Measurements from ENCODE around the gene TUBA3C. TPM values are rescaled to one million over a fixed set of nuclear protein-coding genes. Genes with fewer than 3 reads are reported as not detected.
A peak's percentile ranks its signal among the peaks of the same experiment; 100 is the strongest.
"Not testable (repeated sequence)": the region's sequence is repeated elsewhere in the genome, so short reads cannot be mapped to it uniquely, and the experiment has no call there.

TUBA3C gene
- total RNA-seq, 1 donor from 2014 or later: not detected

DNA sequence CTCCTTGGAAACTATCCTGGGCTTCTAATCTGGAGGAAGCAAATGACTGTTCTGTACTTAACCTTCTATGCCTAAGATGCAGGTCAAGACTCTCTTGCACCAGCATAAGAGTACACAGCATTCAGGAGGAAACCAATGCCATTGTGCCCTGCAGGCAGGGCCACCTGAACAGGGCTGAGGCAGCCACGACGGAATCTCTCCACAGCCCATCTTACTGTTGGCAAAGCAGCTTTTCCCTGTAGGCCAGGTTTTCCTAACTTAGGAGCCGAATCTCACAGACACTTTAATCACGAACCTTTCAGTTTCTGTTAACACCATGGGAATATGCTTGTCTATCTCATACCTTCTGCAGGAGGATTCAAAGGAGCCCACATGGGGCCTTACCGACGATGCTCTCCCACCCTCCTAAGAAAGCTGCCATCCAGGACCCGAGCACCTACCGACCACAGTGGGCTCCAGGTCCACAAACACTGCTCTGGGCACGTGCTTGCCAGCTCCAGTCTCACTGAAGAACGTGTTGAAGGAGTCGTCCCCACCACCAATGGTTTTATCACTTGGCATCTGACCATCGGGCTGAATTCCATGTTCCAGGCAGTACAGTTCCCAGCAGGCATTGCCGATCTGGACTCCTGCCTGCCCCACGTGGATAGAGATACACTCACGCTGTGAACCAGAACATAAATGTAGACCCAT, 2.6 kb downstream of the TUBA3C start:
- DNase-seq (no peak), ATAC-seq (no peak)
- intact Hi-C loops (cut with DNase I): no loop called here
- no peak overlapping the region for H3K27ac ChIP-seq
- no peaks in the 10 kb centered on the region for H3K36me3 ChIP-seq
- no peaks in the 10 kb centered on the region for H3K27me3 ChIP-seq (ENCODE audit: low read depth)
- no peak for TF ChIP-seq CTCF (IDR thresholded peaks at IDR 0.05)
- no peak overlapping the region for H3K4me3 ChIP-seq
- H3K4me1 ChIP-seq: no peaks in the 10 kb centered on the region
- H3K9me3 ChIP-seq: no peaks in the 10 kb centered on the region

DNA sequence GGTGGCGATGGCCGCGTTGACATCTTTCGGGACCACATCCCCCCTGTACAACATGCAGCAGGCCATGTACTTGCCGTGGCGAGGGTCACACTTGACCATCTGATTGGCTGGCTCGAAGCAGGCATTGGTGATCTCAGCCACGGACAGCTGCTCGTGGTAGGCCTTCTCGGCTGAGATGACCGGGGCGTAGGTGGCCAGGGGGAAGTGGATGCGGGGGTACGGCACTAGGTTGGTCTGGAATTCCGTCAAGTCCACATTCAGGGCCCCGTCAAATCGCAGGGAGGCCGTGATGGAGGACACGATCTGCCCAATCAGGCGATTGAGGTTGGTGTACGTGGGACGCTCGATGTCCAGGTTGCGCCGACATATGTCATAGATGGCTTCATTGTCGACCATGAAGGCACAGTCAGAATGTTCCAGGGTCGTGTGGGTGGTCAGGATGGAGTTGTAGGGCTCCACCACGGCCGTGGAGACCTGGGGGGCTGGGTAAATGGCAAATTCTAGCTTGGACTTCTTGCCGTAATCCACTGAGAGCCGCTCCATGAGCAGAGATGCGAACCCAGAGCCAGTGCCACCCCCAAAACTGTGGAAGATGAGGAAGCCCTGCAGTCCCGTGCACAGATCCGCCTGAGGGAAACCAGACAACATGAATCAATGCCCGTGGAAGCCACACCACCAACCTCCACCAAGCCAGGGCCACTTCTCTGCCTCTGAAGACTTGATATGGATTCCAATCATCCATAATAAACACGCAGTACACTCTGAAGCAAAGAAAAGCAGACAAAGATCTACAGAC, 4.4 kb downstream of the TUBA3C start:
- H3K9me3 ChIP-seq; intact Hi-C loops (cut with DNase I); H3K27me3 ChIP-seq (ENCODE audit: low read depth); H3K36me3 ChIP-seq; DNase-seq; H3K4me3 ChIP-seq; H3K4me1 ChIP-seq; ATAC-seq; H3K27ac ChIP-seq: not testable (repeated sequence)

DNA sequence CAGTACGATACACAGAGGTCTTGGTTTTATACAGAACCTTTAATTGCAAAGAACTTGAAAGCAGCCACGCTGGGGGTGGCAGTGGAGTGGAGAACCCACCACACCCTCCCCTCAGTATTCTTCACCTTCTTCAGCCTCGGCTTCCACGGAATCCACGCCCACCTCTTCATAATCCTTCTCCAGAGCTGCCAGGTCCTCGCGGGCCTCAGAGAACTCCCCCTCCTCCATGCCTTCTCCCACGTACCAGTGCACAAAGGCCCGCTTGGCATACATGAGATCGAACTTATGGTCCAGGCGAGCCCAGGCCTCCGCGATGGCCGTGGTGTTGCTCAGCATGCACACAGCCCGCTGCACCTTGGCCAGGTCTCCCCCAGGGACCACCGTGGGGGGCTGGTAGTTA, 7.9 kb downstream of the TUBA3C start:
- no peak for DNase-seq
- no peaks in the 10 kb centered on the region for H3K9me3 ChIP-seq
- H3K4me3 ChIP-seq: no peak overlapping the region
- intact Hi-C loops (cut with DNase I): no loop called here
- no peak for TF ChIP-seq CTCF (IDR thresholded peaks at IDR 0.05)
- no peaks in the 10 kb centered on the region for H3K4me1 ChIP-seq
- no peaks in the 10 kb centered on the region for H3K36me3 ChIP-seq
- no peak for ATAC-seq
- H3K27ac ChIP-seq: no peak overlapping the region
- H3K27me3 ChIP-seq (ENCODE audit: low read depth): no peaks in the 10 kb centered on the region

GRCh38 chr13:19172647-19173030, 9.0 kb downstream of the TUBA3C start:
- intact Hi-C loops (cut with DNase I): no loop called here
- no peaks in the 10 kb centered on the region for H3K9me3 ChIP-seq
- no peaks in the 10 kb centered on the region for H3K4me1 ChIP-seq
- no peak overlapping the region for H3K4me3 ChIP-seq
- no peak for TF ChIP-seq CTCF (IDR thresholded peaks at IDR 0.05)
- no peaks in the 10 kb centered on the region for H3K36me3 ChIP-seq
- no peaks in the 10 kb centered on the region for H3K27me3 ChIP-seq (ENCODE audit: low read depth)
- DNase-seq (no peak), ATAC-seq (peak in 1 of 2 donors; percentile 11)
- no peak overlapping the region for H3K27ac ChIP-seq

GRCh38 chr13:19172007-19172646, 9.5 kb downstream of the TUBA3C start:
- Histone ChIP-seq H3K36me3 (no peaks in the 10 kb centered on the region), H3K4me1 (no peaks in the 10 kb centered on the region), H3K4me3 (no peak overlapping the region), H3K27ac (no peak overlapping the region), H3K9me3 (no peaks in the 10 kb centered on the region), H3K27me3 (ENCODE audit: low read depth) (no peaks in the 10 kb centered on the region)
- DNase-seq: no peak
- ATAC-seq: peak; percentile 67 to 76
- intact Hi-C loops (cut with DNase I): no loop called here
- TF ChIP-seq CTCF (IDR thresholded peaks at IDR 0.05): no peak

DNA sequence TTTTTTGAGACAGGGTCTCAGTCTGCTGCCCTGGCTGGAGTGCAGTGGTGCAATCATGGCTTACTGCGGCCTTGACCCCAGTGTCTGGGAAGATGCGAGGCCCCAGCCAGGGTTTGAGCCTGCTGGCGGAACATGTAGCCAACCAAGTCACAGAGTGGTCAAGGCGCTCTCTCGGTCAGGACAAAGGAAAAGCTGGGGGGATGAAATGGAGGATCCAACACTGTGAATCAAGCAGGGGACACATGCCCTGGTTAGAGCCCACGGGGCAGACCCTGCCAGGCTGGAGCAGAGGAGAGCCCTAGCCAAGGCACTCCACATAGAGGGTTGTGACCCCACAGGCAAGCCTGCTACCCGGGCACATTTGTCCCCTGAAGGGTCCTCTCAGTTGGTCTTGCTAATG, 10.1 kb downstream of the TUBA3C start:
- Histone ChIP-seq H3K4me3 (no peak overlapping the region), H3K9me3 (no peaks in the 10 kb centered on the region), H3K27me3 (ENCODE audit: low read depth) (no peaks in the 10 kb centered on the region), H3K27ac (no peak overlapping the region), H3K36me3 (no peaks in the 10 kb centered on the region), H3K4me1 (no peaks in the 10 kb centered on the region)
- TF ChIP-seq CTCF (IDR thresholded peaks at IDR 0.05): no peak
- ATAC-seq (peak in 1 of 2 donors; percentile 18), DNase-seq (no peak)
- intact Hi-C loops (cut with DNase I): no loop called here

All from lower lobe of right lung (tissue), 2 donors.